Karpas-422 (cell line): ENCODE data around the gene CDPF1. TPM values are rescaled to one million over a fixed set of nuclear protein-coding genes. Genes with fewer than 3 reads are reported as not detected.

ENCODE experiments used
- DNase-seq: peaks from one replicate; pipeline ENCODE4 v3.0.0-alpha.2; 2015
- H2AFZ ChIP-seq: fragments of 200-600 bp; sonication (generic); 2 replicates; pipeline ENCODE4 v1.6.1; 2014; ENCODE audit warnings: antibody characterized with exemption, low read length, mixed read lengths
- H3K27ac ChIP-seq: fragments of 200-600 bp; sonication (generic); 2 replicates; pipeline ENCODE4 v1.5.1; 2014; ENCODE audit warnings: mild to moderate bottlenecking, low read length, moderate library complexity
- H3K27me3 ChIP-seq: fragments of 200-600 bp; sonication (generic); 2 replicates; pipeline ENCODE4 v1.6.1; 2014; ENCODE audit warnings: low read length, mixed read lengths
- H3K36me3 ChIP-seq: fragments of 200-600 bp; sonication (generic); 2 replicates; pipeline ENCODE4 v1.6.1; 2014; ENCODE audit warnings: low read length, mixed read lengths; ENCODE audit not compliant: insufficient read depth
- H3K4me1 ChIP-seq: fragments of 200-600 bp; sonication (generic); 2 replicates; pipeline ENCODE4 v1.6.1; 2014; ENCODE audit warnings: mild to moderate bottlenecking, low read length, mixed read lengths
- H3K4me2 ChIP-seq: fragments of 200-600 bp; sonication (generic); 2 replicates; pipeline ENCODE4 v1.6.1; 2014; ENCODE audit warnings: low read length, low read depth, mild to moderate bottlenecking; ENCODE audit not compliant: poor library complexity, severe bottlenecking
- H3K4me3 ChIP-seq: fragments of 200-600 bp; sonication (generic); 2 replicates; pipeline ENCODE4 v1.5.1; 2014; ENCODE audit warnings: mild to moderate bottlenecking, antibody characterized with exemption, low read length, mixed read lengths
- H3K79me2 ChIP-seq: fragments of 200-600 bp; sonication (generic); 2 replicates; pipeline ENCODE4 v1.6.1; 2014; ENCODE audit warnings: mild to moderate bottlenecking, low read length, mixed read lengths
- H3K9ac ChIP-seq: fragments of 200-600 bp; sonication (generic); 2 replicates; pipeline ENCODE4 v1.6.0; 2014; ENCODE audit warnings: low read length
- H3K9me2 ChIP-seq: fragments of 200-600 bp; sonication (generic), shearing (Covaris generic); replicated peaks from 2 replicates; pipeline ENCODE4 v1.6.0; 2014; ENCODE audit warnings: mild to moderate bottlenecking, low read length, moderate library complexity; ENCODE audit not compliant: insufficient read depth
- H3K9me3 ChIP-seq: fragments of 300-700, 200-600 bp; sonication (generic); 2 replicates; pipeline ENCODE4 v1.6.1; 2014; ENCODE audit warnings: low read length, mixed read lengths
- H4K20me1 ChIP-seq: fragments of 200-600 bp; sonication (generic); 2 replicates; pipeline ENCODE4 v1.6.1; 2014; ENCODE audit warnings: mild to moderate bottlenecking, antibody characterized with exemption, low read length, low read depth; ENCODE audit not compliant: insufficient read depth
- total RNA-seq: library from RNA; depleted of rRNA; stranded (reverse); fragments of >200 nt; shearing (Covaris generic); gene quantifications from 2 replicates; pipeline ENCODE4 v1.2.3, GENCODE V29; 2014; ENCODE audit warnings: low replicate concordance

Gene CDPF1
- total RNA-seq, 1 experiment from 2014 or later: 9.8 TPM

DNA sequence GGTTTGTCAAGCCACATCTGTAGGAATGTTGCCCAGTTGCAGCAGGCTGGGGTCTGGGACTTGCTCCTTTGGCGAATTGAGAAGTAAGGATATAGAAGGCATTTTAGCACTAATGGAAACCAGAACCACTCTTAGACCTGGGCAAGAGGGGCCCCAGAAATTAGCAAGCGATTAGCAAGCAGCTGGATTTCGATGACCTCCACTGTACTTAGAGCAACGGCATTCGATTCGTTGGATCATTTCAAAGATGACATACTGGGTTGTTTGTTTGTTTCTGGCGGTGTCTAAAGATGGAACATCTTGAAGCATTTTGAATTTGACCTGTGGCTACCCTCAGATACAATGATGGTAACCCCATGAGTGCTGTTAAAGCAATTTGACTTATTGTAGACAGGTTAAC lies 1.2 kb upstream of the CDPF1 start:
- no peak overlapping the region for H3K27ac ChIP-seq
- H3K27me3 ChIP-seq: no peaks in the 10 kb centered on the region
- H3K9me2 ChIP-seq: no peaks in the 10 kb centered on the region
- H3K36me3 ChIP-seq: no peaks in the 10 kb centered on the region
- H3K4me2 ChIP-seq: peak overlapping the region; percentile 88
- peak overlapping the region; percentile 97 for H3K4me3 ChIP-seq
- DNase-seq: no peak
- no peaks in the 10 kb centered on the region for H4K20me1 ChIP-seq
- H3K9ac ChIP-seq: peak overlapping the region; percentile 99
- H3K9me3 ChIP-seq: no peaks in the 10 kb centered on the region
- peaks cover 23% of the 10 kb centered on the region for H3K4me1 ChIP-seq
- no peak overlapping the region for H2AFZ ChIP-seq
- peaks cover 9% of the 10 kb centered on the region for H3K79me2 ChIP-seq

- H3K9ac ChIP-seq: peak overlapping the region; percentile 99
- H3K36me3 ChIP-seq: no peaks in the 10 kb centered on the region
- H4K20me1 ChIP-seq: no peaks in the 10 kb centered on the region
- no peaks in the 10 kb centered on the region for H3K9me3 ChIP-seq
- H3K79me2 ChIP-seq: peaks cover 9% of the 10 kb centered on the region
- no peaks in the 10 kb centered on the region for H3K27me3 ChIP-seq
- peak; percentile 46 for DNase-seq
- H2AFZ ChIP-seq: no peak overlapping the region; the same call in 1 of the 2 replicates
- no peaks in the 10 kb centered on the region for H3K9me2 ChIP-seq
- H3K27ac ChIP-seq: no peak overlapping the region
- H3K4me1 ChIP-seq: peaks cover 23% of the 10 kb centered on the region
- peak overlapping the region; percentile 97 for H3K4me3 ChIP-seq
- H3K4me2 ChIP-seq: peak overlapping the region; percentile 88
Observed at GRCh38 chr22:46250783-46251125, 661 bp upstream of the CDPF1 start.

DNA sequence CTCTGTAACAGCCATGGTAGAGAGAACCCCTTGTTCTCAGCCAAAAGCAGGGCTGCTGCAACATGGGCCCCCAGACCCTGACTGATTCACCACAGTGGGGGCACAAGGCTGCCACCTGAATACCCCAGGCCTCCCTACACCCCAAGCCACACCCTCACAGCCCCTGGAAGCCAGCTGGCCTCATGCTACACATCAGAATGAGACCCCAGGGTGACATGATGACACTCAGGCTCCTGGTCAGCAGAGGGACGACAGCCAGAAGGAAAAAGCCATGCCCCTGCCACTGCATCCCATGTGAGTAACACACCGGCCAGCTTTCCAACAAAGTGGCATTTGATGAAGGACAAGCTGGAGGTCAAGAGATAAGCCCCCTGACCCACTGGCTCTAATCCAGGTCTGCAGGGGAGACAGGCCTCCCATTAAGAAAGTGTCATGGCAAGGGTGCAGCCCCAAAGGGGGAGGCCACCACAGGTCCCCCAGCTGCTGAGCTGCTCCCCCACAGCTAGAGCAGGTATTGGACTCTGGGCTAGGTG lies 2.6 kb downstream of the CDPF1 start:
- peaks cover 9% of the 10 kb centered on the region for H3K79me2 ChIP-seq
- H3K27me3 ChIP-seq: no peaks in the 10 kb centered on the region
- no peak for DNase-seq
- no peaks in the 10 kb centered on the region for H3K36me3 ChIP-seq
- H4K20me1 ChIP-seq: no peaks in the 10 kb centered on the region
- H3K9ac ChIP-seq: no peak overlapping the region
- H3K9me3 ChIP-seq: no peaks in the 10 kb centered on the region
- H3K4me3 ChIP-seq: no peak overlapping the region
- H3K4me1 ChIP-seq: peaks cover 23% of the 10 kb centered on the region
- H2AFZ ChIP-seq: no peak overlapping the region
- H3K4me2 ChIP-seq: no peak overlapping the region
- no peak overlapping the region for H3K27ac ChIP-seq
- H3K9me2 ChIP-seq: no peaks in the 10 kb centered on the region

- no peaks in the 10 kb centered on the region for H4K20me1 ChIP-seq
- no peak for DNase-seq
- no peaks in the 10 kb centered on the region for H3K27me3 ChIP-seq
- H3K9me3 ChIP-seq: no peaks in the 10 kb centered on the region
- H3K79me2 ChIP-seq: peaks cover 9% of the 10 kb centered on the region
- no peak overlapping the region for H2AFZ ChIP-seq
- peaks cover 16% of the 10 kb centered on the region for H3K4me1 ChIP-seq
- no peak overlapping the region for H3K4me3 ChIP-seq
- no peak overlapping the region for H3K27ac ChIP-seq
- H3K9ac ChIP-seq: no peak overlapping the region
- no peaks in the 10 kb centered on the region for H3K9me2 ChIP-seq
- H3K4me2 ChIP-seq: no peak overlapping the region
- H3K36me3 ChIP-seq: no peaks in the 10 kb centered on the region; the same call in 1 of the 2 replicates
Observed at GRCh38 chr22:46246178-46246577, 3.9 kb downstream of the CDPF1 start.

GRCh38 chr22:46245511-46245910 lies 4.6 kb downstream of the CDPF1 start:
- Histone ChIP-seq H3K36me3 (no peaks in the 10 kb centered on the region; the same call in 1 of the 2 replicates), H3K27me3 (no peaks in the 10 kb centered on the region), H3K9me3 (no peaks in the 10 kb centered on the region), H3K4me3 (no peak overlapping the region), H3K9me2 (no peaks in the 10 kb centered on the region), H3K27ac (no peak overlapping the region), H2AFZ (no peak overlapping the region), H3K4me1 (peaks cover 10% of the 10 kb centered on the region), H3K79me2 (peaks cover 9% of the 10 kb centered on the region), H4K20me1 (no peaks in the 10 kb centered on the region), H3K9ac (no peak overlapping the region), H3K4me2 (no peak overlapping the region)
- DNase-seq: no peak

- Histone ChIP-seq H3K9me3 (no peaks in the 10 kb centered on the region), H3K9me2 (no peaks in the 10 kb centered on the region), H3K27ac (no peak overlapping the region), H3K4me1 (peaks cover 7% of the 10 kb centered on the region), H4K20me1 (no peaks in the 10 kb centered on the region), H3K9ac (no peak overlapping the region), H3K79me2 (peaks cover 9% of the 10 kb centered on the region), H3K27me3 (no peaks in the 10 kb centered on the region), H3K36me3 (no peaks in the 10 kb centered on the region; the same call in 1 of the 2 replicates), H3K4me3 (no peak overlapping the region), H3K4me2 (no peak overlapping the region), H2AFZ (no peak overlapping the region)
- no peak for DNase-seq
Observed at GRCh38 chr22:46244771-46245170, 5.3 kb downstream of the CDPF1 start.

GRCh38 chr22:46242076-46242475 lies 8.0 kb downstream of the CDPF1 start:
- no peaks in the 10 kb centered on the region for H3K4me1 ChIP-seq
- DNase-seq: no peak

GRCh38 chr22:46241396-46242007 lies 8.6 kb downstream of the CDPF1 start:
- no peak overlapping the region for H3K9ac ChIP-seq

More at GRCh38 chr22:46242076-46242475, 8.0 kb downstream of the CDPF1 start:
- Histone ChIP-seq H3K9me3 (no peaks in the 10 kb centered on the region), H3K27me3 (no peaks in the 10 kb centered on the region), H4K20me1 (no peaks in the 10 kb centered on the region), H3K9me2 (no peaks in the 10 kb centered on the region), H3K27ac (no peak overlapping the region), H3K4me2 (no peak overlapping the region), H2AFZ (no peak overlapping the region), H3K9ac (no peak overlapping the region), H3K4me3 (no peak overlapping the region), H3K36me3 (no peaks in the 10 kb centered on the region; the same call in 1 of the 2 replicates), H3K79me2 (no peaks in the 10 kb centered on the region)

More at GRCh38 chr22:46241396-46242007, 8.6 kb downstream of the CDPF1 start:
- H3K27ac ChIP-seq: no peak overlapping the region
- no peaks in the 10 kb centered on the region; the same call in 1 of the 2 replicates for H3K36me3 ChIP-seq
- H3K4me1 ChIP-seq: no peaks in the 10 kb centered on the region
- H3K4me2 ChIP-seq: no peak overlapping the region
- no peaks in the 10 kb centered on the region for H3K9me3 ChIP-seq
- H2AFZ ChIP-seq: no peak overlapping the region
- no peaks in the 10 kb centered on the region for H3K9me2 ChIP-seq
- H4K20me1 ChIP-seq: no peaks in the 10 kb centered on the region
- DNase-seq: no peak
- no peaks in the 10 kb centered on the region for H3K27me3 ChIP-seq
- no peaks in the 10 kb centered on the region for H3K79me2 ChIP-seq
- H3K4me3 ChIP-seq: no peak overlapping the region
